Measurements from ENCODE around the gene CHST1.

- TF ChIP-seq CTCF (IDR thresholded peaks at IDR 0.05), result no peak
- no peak for TF ChIP-seq POLR2A (IDR thresholded peaks at IDR 0.05; ENCODE audit: low read depth)
- no peak for TF ChIP-seq POLR2AphosphoS5 (IDR thresholded peaks at IDR 0.05)
- TF ChIP-seq EP300 (IDR thresholded peaks at IDR 0.05), result no peak
Measured at GRCh38 chr11:45635907-45636306, 29.5 kb downstream of the CHST1 start.

Data from esophagus muscularis mucosa (tissue), 4 donors.